Measurements from ENCODE around the gene PDF. TPM values are rescaled to one million over a fixed set of nuclear protein-coding genes. Genes with fewer than 3 reads are reported as not detected.
A peak's percentile ranks its signal among the peaks of the same experiment; 100 is the strongest.

Gene PDF
- total and polyA plus RNA-seq, 2 of the 13 experiments (the other 11 are each of a cell fraction or from before 2014, with no cell fraction given): 12.4 to 48.8 TPM

- peak; percentile 91 for TF ChIP-seq ZNF160 (CRISPR knock-in tag; IDR thresholded peaks at IDR 0.05)
- peak; percentile 98 for TF ChIP-seq CAMTA2 (CRISPR knock-in tag; IDR thresholded peaks at IDR 0.05; ENCODE audit: borderline replicate concordance)
- no peak for TF ChIP-seq ZNF850 (CRISPR knock-in tag; conservative IDR thresholded peaks at IDR 0.05)
- TF ChIP-seq SPEN (CRISPR knock-in tag; IDR thresholded peaks at IDR 0.05; ENCODE audit: low read depth): peak; percentile 93
- TF ChIP-seq CSRNP1 (CRISPR knock-in tag; IDR thresholded peaks at IDR 0.05): peak; percentile 84; the same call in 1 of the 2 replicates
- no peak; the same call in 1 of the 2 replicates for TF ChIP-seq NRL (CRISPR knock-in tag; IDR thresholded peaks at IDR 0.05; ENCODE audit: borderline replicate concordance)
- TF ChIP-seq HCFC1 (IDR thresholded peaks at IDR 0.05; ENCODE audit: low read depth, low read length): peak; percentile 63; the same call in 1 of the 2 replicates
- no peak; the same call in 1 of the 2 replicates for TF ChIP-seq JUN (CRISPR knock-in tag; IDR thresholded peaks at IDR 0.05)
- TF ChIP-seq GMEB2 (CRISPR knock-in tag; IDR thresholded peaks at IDR 0.05; ENCODE audit: low read depth): 0 out of 2 replicates have a peak, but pooled peaks have one; percentile 32
- TF ChIP-seq ZNF547 (CRISPR knock-in tag; IDR thresholded peaks at IDR 0.05): peak; percentile 85
- TF ChIP-seq ZFAT (CRISPR knock-in tag; conservative IDR thresholded peaks at IDR 0.05): no peak
- no peak; the same call in 1 of the 2 replicates for TF ChIP-seq ZNF251 (CRISPR knock-in tag; IDR thresholded peaks at IDR 0.05)
- peak; percentile 90; the same call in 1 of the 2 replicates for TF ChIP-seq ZNF563 (CRISPR knock-in tag; IDR thresholded peaks at IDR 0.05)
- no peak for TF ChIP-seq ZNF496 (CRISPR knock-in tag; IDR thresholded peaks at IDR 0.05; ENCODE audit: insufficient replicate concordance)
- TF ChIP-seq SAP130 (CRISPR knock-in tag; IDR thresholded peaks at IDR 0.05; ENCODE audit: low read depth): peak; percentile 94
- TF ChIP-seq PTBP1 (IDR thresholded peaks at IDR 0.05; ENCODE audit: low read depth, low read length, poor library complexity, severe bottlenecking): peak; percentile 39
- TF ChIP-seq GLMP (CRISPR knock-in tag; IDR thresholded peaks at IDR 0.05; ENCODE audit: borderline replicate concordance): no peak
- peak; percentile 96 for TF ChIP-seq ZNF687 (CRISPR knock-in tag; IDR thresholded peaks at IDR 0.05)
Measured at GRCh38 chr16:69330286-69331109, at the start of gene PDF (continued).
